HG03039 (cell line): ENCODE results near the gene SERPINH1.

Experiments
- ATAC-seq: cut with Tn5 transposase; IDR thresholded peaks from one replicate; pipeline ENCODE4 v1.9.1; 2021; ENCODE audit warnings: mild to moderate bottlenecking, moderate library complexity; ENCODE audit not compliant: unreplicated experiment

Gene SERPINH1

DNA sequence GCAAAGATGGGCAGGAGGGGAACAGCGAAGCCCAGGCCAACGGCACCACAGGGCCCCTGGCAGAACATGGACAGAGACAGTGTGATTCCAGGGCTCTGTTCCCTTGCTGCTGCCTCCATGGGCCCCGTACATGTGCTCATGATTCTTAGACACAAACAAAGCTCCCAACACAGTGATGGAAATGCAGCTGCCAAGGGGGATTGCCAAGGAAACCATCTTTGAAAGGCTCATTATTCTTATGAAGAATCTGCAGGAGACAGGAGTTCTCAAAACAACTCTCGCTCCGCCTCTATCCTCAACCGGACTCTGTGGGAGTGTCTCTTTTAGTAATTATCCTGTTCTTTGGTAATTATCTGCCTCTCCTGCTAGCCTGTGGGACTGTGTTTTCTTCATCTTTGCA lies 32.2 kb downstream of the SERPINH1 start:
- no peak for ATAC-seq

DNA sequence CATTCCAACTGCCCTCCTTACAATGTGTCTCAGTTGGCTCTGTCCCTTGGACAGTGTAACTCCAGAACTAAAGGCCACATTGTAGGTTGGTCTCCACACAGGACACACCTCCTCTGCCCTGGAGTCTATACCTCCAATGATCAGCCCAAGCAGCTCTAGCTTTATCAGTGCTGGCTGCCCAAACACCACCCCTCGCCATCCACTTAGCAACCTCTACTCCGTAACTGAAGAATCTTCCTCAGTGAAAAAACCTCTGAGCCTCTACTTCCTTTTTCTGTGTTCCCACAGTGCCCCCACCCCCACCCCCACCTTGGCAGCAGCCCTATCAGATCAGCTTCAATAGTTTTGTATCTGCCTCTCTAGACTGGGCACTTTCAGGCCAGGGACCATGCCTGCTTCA lies 33.4 kb downstream of the SERPINH1 start:
- ATAC-seq = no peak

DNA sequence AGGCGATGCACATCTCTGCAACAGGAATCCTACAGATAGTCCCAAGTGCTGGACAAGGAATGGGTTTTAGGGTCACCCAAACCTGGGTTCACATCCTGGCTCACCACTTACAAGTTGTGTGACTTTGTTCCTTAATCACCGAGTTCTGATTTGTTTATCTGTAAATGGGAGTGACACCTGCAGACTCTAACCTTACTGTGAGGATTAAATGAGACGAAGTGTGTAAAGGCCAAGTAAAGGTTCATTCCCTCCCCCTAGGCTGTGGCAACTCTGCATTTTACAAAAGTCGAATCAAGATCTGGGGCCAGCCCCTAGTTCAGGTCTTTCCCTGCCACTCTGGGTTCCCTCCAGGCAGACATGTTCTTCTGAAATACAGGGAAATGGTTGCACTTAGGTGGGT lies 34.9 kb downstream of the SERPINH1 start:
- ATAC-seq = no peak

DNA sequence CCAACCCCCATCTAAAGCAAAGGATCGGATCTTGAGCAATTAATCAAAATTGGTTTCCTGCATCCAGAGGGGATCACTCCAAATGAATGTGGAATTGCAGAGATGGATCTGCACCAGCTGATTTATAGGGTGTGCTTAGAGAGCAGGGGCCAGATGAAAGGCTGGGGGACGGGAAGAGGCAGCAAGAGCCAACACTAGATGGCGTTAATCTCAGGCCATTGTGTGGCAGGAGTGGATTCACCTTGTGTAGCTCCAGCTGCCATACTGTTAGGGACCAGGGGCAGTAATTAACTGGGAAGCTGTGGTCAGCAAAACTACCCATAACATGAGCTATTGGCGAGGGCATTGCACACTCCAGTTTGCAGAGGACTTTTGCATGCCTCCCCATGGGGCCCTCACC lies 35.6 kb downstream of the SERPINH1 start:
- ATAC-seq = no peak

DNA sequence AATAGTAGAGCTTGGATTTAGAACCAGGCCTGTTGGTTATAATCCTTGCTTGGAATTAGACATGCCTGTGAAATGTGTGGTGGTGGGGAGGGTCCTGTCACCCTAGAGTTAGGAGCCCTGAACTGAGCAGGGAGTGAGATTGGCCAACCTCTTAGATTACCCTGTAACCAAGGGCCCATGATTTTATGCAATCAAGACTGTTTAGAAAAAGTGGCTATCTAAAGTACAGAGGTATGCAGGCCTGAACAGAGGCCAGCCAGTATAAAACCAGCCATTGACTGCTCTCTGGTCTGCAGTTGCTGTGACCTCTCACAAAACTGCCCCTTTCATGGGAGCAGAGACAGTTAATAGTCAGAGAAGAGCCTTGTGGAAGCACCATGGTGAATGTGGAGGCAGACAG lies 36.2 kb downstream of the SERPINH1 start:
- ATAC-seq = no peak

DNA sequence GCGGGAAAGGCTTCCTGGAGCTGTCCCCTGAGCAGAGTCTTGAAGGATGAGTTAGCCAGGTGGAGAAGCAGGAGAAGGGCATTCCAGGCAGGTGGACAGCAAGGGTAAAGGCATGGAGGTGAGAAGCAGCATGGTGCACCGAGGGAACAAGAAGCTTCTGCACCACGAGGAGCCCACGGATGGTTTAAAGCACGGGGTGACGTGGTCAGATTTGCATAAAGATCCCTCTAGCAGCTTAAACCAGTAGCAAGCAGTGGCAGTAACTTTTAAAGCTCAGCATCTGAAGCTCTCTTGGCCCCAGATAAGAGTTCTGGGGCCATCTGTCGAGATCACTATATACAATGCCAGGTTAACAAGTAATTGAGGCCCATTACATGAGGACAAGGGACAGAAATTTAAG lies 36.8 kb downstream of the SERPINH1 start:
- ATAC-seq = no peak

DNA sequence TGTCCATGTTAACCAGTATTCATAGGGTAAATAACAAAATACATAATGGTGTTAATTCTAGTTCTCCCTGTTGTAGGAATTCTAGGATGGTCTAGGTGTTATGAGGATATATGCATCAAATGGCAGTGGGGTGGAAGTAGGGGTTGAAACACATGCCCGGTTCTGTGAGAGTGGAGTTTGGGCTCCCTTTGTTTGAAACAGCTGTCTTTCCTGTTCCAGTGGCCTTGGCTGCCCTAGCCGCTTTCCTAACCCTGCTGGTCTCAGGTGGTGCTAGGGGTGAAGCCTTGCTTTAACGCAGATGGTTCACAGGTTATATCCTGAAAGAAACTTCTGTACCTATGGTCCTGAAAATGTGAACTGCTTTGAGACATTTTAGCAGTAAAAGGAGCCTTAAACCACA lies 38.3 kb downstream of the SERPINH1 start:
- no peak for ATAC-seq

DNA sequence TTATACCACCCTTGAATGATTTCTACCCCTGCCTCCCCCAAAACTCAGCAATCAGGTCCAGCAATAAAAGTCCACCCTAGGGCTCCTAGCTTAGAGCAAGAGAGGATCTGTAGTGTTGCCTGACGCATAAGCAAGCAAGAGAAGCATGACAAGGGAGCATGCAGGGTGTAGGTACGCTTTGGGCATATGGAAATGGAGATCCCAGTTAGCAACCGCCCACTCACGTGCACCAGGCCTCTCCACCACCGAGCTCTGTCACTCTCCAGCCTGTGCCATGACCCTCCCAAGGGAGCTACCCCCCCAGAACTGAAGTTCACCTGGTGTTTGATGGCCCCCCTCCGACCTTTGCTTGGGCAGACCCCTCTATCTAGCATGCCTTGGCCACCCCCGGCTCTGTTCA lies 39.4 kb downstream of the SERPINH1 start:
- ATAC-seq = no peak

DNA sequence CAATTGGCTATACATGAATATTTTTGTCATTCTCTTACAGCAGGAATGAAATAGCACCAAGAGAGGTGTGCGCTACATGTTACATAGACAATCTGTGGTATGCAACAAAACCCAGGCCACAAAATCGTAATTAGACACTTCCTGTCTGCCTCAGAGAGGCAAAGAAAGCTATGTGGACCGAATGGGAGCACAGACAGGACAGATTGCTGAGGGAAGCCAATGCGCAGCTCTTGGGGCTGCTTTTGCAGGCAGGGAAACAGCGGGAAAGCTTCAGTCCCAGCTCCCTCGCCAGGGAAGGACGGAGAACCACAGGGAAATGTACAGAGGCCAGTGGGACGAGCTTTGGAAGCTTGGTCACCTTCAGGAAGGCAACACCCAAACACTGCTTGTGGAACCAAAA lies 40.9 kb downstream of the SERPINH1 start:
- ATAC-seq = no peak

DNA sequence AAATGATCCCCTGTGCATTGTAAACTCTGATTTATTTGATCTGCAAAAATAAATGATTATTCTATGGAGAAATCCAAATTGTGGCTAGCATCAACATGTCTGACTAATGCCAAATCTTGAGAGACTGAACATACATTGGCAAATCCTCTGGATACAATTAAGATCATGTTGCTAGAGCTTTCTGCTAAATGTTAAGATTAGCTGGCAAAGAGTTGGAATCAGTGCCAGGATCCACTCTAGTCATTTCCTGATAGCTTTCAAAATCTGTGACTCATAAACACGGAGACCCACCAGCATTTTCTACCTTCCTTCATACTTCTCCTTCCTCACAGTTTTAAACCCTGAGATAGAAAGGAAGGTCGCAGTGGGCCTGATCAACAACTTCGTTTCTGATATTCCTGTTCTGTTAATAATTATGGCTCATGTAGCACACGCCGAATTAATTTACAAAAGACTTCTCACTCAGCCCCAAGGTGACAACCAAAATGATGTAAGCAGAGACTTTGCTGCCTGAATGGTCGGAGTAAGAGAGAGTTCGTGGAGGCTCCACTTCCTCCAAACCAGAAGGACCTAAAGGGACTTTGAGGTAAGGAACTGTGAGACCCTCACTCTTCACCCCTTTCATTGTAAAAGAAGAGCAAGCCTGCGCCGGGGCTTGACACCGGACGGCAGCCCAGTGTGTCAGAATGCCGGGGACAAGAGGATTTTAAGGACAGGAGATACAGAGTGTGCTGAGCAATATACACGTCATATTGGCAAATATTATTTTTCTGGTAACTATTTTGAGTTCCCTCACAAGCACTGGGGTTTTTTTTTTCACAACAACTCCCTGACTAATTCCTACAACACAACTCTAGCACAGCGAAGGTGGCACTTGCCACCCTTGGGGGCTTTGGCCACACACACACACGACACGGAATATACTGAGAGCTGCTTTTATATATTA lies 42.0 kb downstream of the SERPINH1 start:
- ATAC-seq = no peak

DNA sequence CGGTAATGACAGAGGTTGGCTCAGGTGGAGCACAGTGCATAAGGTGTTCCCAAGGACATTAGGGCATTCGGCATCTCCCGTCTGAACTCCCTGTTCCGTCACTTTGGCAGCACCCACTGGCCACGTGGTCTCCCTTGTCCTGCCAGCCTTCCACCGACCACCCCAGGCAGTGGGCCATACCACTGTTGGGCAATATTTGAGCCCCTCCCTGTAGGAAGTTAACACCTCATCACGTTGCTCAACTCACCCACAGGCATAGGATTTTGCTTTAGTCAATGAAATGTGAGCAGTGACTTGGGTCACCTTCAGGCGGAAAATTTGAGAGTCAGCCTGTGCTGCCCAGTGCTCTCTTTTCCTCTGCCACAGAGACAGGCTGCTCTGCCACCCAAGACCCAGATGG lies 44.0 kb downstream of the SERPINH1 start:
- no peak for ATAC-seq

DNA sequence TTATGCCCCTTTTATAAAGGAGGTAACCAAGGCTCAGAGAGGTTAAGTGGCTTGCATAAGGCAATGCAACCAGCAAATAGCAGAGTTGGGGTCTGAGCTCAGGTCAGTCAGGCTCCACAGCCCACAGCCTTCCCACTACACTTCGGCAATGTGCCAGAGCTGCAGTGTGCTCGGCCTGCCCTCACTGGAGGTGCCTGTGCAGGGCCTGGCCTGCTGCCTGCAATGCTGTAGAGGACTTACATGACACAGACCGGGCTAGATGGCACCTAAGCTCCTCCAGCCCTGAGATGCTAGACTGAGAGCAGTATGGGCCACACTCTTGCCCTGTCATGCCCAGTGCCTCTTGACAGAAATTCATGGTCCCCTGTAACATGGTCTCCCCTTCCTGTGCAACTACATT lies 49.8 kb downstream of the SERPINH1 start:
- no peak for ATAC-seq

DNA sequence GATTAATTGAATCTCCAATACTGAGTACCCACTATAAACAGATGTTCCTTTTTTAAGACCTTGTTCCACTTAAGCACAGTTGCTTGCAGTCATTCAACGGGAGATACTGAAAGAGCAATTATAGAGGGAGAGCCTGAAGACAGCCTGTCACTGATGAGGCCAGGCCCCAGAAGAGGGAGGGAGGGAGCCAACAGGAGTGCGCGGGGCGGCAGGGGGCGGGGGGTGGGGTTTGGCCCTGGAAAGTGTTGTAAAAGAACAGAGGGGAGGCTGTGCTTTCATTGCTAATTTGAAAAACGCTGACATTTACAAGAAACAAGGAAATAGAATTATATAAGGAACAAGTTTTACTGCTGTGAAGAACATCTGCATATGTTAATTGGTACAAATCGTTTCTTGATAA lies 53.7 kb downstream of the SERPINH1 start:
- no peak for ATAC-seq

DNA sequence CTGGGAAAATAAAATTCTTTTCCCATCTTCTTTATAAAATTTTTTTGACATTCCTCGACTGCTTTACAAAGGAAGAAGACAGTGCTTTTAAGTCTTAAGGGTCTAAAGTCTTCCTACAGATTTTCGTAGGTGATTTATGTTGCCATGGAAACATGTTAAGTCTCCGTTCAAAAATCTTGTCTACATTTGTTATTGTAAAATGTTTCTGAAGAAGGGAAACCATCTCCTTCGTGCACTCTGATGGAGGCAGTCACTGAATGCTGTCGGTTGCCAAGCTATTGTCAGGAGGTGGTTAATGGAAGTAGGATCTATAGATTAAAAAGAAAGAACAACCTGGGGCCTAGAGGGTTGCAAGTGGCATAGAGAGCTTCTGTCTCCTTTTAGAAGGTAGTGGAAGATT lies 54.2 kb downstream of the SERPINH1 start:
- ATAC-seq = no peak
